Effector memory CD4-positive, alpha-beta T cell (primary cell): Measurements from ENCODE around the gene FOXO1.

Experiments used
- DNase-seq, 3 donors: peaks; one replicate each; pipeline ENCODE4 v3.0.0-alpha.2; 2020
- H3K27ac ChIP-seq: 2 replicates; pipeline ENCODE4 v1.7.0; 2013; ENCODE audit warnings: mild to moderate bottlenecking, low read length, moderate library complexity; ENCODE audit not compliant: insufficient read depth, poor library complexity, severe bottlenecking
- H3K27me3 ChIP-seq: replicated peaks from 2 replicates; pipeline ENCODE4 v1.7.0; 2013; ENCODE audit warnings: mild to moderate bottlenecking, low read length; ENCODE audit not compliant: insufficient read depth, control insufficient read depth, poor library complexity, severe bottlenecking
- H3K36me3 ChIP-seq: 2 replicates; pipeline ENCODE4 v1.7.0; 2013; ENCODE audit warnings: mild to moderate bottlenecking, low read length, moderate library complexity; ENCODE audit not compliant: control insufficient read depth, insufficient read depth
- H3K4me1 ChIP-seq: 2 replicates; pipeline ENCODE4 v1.7.0; 2013; ENCODE audit warnings: low read length, mild to moderate bottlenecking; ENCODE audit not compliant: control insufficient read depth, insufficient read depth, poor library complexity, severe bottlenecking
- H3K4me3 ChIP-seq: 2 replicates; pipeline ENCODE4 v1.7.0; 2013; ENCODE audit warnings: low read length, low read depth, mild to moderate bottlenecking; ENCODE audit not compliant: insufficient read depth, poor library complexity, severe bottlenecking
- H3K9me3 ChIP-seq: 2 replicates; pipeline ENCODE4 v1.7.0; 2013; ENCODE audit warnings: mild to moderate bottlenecking, low read length, moderate library complexity; ENCODE audit not compliant: control insufficient read depth

Gene FOXO1

DNA sequence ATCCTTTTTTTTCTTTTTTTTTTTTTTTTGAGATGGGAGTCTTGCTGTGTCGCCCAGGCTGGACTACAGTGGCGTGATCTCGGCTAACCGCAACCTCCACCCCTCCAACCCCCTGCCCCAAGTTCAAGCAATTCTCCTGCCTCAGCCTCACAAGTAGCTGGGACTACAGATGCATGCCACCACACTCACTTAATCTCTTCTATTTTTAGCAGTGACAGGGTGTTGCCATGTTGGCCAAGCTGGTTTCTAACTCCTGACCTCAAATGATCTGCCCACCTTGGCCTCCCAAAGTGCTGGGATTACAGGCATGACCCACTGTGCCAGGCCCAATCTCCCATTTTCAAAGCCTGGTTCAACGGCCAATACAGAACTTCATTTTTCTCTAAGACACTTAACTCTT is 9.1 kb downstream of the FOXO1 start:
- no peak for DNase-seq
- Histone ChIP-seq H3K4me3 (no peak overlapping the region), H3K36me3 (no peaks in the 10 kb centered on the region), H3K4me1 (peaks cover 54% of the 10 kb centered on the region), H3K27ac (no peak overlapping the region), H3K9me3 (no peaks in the 10 kb centered on the region), H3K27me3 (no peaks in the 10 kb centered on the region)

DNA sequence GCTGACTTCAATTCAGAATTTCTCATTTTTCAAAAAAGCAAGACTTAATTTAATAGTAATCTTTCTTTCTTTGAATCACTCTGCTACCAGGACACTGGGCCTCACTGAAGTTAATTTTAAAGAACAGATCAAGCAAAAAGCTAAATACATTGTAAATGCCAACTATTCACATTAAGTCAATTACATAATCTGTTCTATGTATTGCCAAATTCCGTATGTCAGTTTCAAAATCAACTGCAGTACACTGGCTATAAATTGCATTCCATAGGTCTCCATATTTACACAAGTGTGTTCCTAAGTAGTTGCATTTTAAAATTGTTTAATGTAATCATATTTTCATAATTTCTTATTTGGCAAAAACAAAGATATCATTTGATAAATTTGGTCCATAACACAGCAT is 10.1 kb downstream of the FOXO1 start:
- Histone ChIP-seq H3K9me3 (no peaks in the 10 kb centered on the region), H3K27me3 (no peaks in the 10 kb centered on the region), H3K36me3 (no peaks in the 10 kb centered on the region), H3K4me3 (no peak overlapping the region), H3K4me1 (peaks cover 54% of the 10 kb centered on the region), H3K27ac (no peak overlapping the region)
- DNase-seq, result no peak

DNA sequence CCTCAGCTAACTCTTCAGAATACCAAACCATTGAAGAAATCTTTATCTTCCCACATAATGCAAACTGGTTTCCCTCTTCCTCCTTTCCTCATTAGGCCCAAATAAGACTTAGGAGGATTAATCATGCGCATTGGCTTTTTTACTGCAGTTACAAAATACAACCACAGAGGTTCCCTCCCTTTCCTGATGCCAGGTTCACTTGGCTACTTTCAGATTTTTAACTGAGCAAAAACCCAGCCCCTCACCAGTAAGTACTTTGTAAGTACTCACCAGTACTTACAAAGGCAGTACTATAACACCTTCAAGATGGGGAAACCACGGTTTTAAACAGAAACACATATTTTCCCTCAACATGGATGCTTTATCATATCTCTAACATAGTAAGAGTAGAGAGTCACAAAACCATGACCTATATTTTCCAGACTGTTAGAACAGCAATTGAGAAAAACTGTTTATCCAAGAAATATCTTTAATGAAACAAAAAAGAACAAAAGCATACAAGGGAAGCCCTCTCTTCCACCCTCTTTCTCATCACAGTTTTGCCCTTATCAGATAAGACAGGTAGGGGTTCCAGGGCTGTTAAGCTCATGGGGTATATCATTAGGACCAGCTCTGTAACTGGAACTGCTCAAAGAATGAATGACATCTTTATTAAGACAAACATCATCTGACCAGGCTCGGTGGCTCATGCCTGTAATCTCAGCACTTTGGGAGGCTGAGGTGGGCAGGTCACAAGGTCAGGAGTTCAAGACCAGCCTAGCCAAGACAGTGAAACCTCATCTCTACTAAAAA is 12.7 kb downstream of the FOXO1 start:
- no peaks in the 10 kb centered on the region for H3K36me3 ChIP-seq
- DNase-seq, result no peak
- no peaks in the 10 kb centered on the region for H3K27me3 ChIP-seq
- no peaks in the 10 kb centered on the region for H3K9me3 ChIP-seq
- peak overlapping the region; percentile 32 for H3K4me3 ChIP-seq
- H3K27ac ChIP-seq, result peak overlapping the region; percentile 52
- peaks cover 47% of the 10 kb centered on the region for H3K4me1 ChIP-seq

DNA sequence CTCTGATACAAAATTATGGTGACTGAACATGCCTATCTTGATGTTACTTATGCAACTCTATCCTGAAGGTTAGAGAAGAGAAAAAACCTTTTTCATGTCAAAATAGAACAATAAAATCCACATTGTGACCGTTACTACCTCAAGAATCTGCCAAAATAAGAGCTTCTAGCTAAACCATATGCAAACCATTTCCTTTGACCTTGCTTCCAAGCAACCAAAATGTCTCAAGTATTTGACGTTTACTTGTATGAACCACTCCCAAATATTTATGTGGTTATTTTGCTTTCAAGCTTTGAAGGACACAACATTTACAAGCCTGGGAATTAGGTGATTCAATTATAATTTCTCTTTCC is 13.9 kb downstream of the FOXO1 start:
- Histone ChIP-seq H3K4me3 (no peak overlapping the region), H3K36me3 (no peaks in the 10 kb centered on the region), H3K27ac (no peak overlapping the region), H3K4me1 (peaks cover 49% of the 10 kb centered on the region), H3K9me3 (no peaks in the 10 kb centered on the region), H3K27me3 (no peaks in the 10 kb centered on the region)
- no peak for DNase-seq

DNA sequence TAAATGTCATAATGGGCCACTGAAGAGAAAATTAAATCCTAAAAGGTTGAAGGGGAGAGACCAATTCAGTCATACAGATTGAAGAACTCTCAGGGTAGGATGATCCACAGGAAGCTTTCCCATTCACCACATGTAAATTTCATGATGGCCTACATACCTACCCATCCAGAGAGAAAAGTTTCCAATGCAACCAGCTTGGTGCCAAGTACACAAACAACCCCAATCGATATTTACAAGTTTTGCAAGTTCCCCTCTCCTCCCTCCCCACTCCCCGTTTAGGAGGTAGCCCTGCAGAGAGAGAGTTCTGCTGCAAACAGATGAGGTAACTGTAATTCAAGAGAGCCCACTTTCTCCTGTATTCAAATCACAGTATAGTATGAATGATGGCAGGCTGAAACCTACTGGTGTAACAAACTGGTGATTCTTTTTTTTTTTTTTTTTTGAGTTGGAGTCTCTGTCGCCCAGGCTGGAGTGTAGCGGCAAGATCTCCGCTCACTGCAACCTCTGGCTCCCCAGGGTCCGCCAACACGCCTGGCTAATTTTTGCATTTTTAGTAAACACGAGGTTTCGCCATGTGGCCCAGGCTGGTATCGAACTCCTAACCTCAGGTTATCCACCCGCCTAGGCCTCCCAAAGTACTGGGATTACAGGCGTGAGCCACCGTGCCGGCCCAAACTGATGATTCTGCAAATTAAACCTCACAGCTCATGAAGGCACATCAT is 14.4 kb downstream of the FOXO1 start:
- Histone ChIP-seq H3K9me3 (no peaks in the 10 kb centered on the region), H3K4me1 (peaks cover 51% of the 10 kb centered on the region), H3K4me3 (no peak overlapping the region), H3K27me3 (no peaks in the 10 kb centered on the region), H3K36me3 (no peaks in the 10 kb centered on the region), H3K27ac (no peak overlapping the region)
- DNase-seq, result no peak

DNA sequence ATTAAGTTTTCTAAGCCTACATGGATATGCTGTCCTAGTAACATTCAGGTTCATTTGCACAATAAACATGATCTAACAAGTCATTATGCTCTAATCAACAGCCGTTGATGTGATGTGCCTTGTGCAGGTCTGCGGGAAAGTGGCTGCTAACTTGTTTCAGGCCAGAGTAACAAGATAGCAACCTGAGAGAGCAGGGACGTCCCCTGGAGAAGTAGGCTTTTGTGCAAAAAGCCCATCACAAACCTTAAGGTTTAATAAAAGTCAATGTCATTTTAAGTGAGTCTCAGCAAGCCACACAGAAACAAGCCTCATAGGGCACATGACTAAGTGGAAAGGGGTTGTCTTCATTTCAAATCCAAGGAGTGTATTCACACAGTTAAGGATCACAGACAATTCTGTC is 17.6 kb downstream of the FOXO1 start:
- H3K36me3 ChIP-seq, result no peaks in the 10 kb centered on the region
- H3K4me3 ChIP-seq, result no peak overlapping the region
- no peaks in the 10 kb centered on the region for H3K9me3 ChIP-seq
- H3K4me1 ChIP-seq, result peaks cover 54% of the 10 kb centered on the region
- DNase-seq, result no peak
- H3K27me3 ChIP-seq, result no peaks in the 10 kb centered on the region
- H3K27ac ChIP-seq, result no peak overlapping the region

DNA sequence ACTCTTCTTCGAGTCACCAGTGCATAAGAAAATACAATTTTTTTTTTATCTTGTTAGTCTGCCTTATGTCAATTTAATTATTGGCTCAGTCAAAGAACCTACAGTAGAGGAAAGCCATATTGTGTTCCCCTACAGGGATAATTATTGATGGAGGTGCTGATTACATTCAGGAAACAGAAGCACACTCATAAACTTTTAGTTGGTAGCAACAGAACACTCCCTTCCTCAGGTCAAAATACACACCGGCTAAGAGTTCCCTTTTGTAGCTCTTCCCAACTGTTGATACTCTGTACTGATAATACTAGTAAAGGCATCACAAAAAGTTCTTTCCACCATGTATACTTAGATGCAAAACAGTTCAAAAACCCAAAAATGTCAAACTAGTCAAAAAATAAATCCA is 18.4 kb downstream of the FOXO1 start:
- H3K36me3 ChIP-seq, result no peaks in the 10 kb centered on the region
- H3K4me1 ChIP-seq, result peaks cover 48% of the 10 kb centered on the region
- DNase-seq, result no peak
- no peak overlapping the region for H3K27ac ChIP-seq
- no peaks in the 10 kb centered on the region for H3K9me3 ChIP-seq
- no peak overlapping the region for H3K4me3 ChIP-seq
- H3K27me3 ChIP-seq, result no peaks in the 10 kb centered on the region

DNA sequence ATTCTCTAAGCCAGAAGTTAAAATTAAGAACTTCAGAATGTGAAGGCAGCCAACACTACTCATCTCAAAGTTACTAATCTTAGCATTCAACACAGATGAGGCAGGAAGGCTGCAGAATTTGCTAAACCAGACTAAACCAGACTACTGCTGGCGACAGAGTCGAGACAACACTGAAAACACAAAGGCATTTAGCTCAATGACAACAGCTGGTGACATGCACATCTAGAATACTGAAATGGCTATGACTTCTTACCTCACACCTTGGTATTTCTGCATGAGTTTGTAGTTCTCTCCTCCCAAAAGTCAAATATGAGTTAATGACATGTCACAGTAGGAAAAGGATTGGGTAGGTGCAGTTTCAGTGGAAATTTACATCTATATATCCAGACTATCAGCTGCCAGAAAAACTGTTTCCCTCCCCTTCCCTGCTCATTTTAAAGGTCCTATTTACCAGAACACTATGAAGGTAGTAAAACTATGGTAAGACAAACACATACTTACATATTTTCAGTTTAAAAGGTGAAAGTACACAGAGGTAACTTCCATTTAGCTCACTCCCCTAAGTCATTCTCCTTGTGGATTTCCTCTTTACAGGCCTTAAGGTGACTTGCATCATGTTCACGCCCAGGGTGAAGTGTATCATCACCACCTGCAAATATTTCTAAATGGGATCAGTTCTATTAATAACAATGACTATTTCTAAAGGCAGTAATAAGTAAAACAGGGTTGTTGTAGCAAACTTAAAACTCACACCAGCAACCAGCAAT is 21.4 kb downstream of the FOXO1 start:
- DNase-seq, result no peak
- Histone ChIP-seq H3K4me3 (no peak overlapping the region), H3K4me1 (peaks cover 58% of the 10 kb centered on the region), H3K9me3 (no peaks in the 10 kb centered on the region), H3K27me3 (no peaks in the 10 kb centered on the region), H3K27ac (no peak overlapping the region), H3K36me3 (no peaks in the 10 kb centered on the region)

DNA sequence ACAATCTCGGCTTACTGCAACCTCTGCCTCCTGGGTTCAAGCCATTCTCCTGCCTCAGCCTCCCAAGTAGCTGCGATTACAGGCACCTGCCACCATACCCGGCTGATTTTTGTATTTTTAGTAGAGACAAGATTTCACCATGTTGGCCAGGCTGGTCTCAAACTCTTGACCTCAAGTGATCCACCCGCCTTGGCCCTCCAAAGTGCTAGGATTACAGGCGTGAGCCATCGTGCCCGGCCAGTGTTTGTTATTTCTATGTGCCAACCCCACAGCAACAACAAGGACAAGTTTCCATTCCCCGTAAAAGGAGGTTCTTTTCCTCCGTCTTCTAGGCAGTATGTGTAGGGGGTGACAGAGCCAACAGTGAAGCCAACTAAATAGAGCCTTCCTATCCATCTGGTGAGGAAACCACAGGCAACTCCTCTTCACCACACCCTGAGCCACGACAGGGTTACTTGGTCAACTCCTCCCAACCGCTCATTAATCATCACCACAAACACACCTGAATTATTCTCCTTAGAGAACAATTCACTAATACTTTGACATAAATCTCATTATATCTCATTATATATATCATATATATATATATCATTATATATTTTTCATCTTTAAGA is 25.5 kb downstream of the FOXO1 start:
- Histone ChIP-seq H3K36me3 (no peaks in the 10 kb centered on the region), H3K4me3 (peak overlapping the region; percentile 4), H3K27ac (no peak overlapping the region), H3K27me3 (no peaks in the 10 kb centered on the region), H3K4me1 (peaks cover 40% of the 10 kb centered on the region), H3K9me3 (no peaks in the 10 kb centered on the region)
- peak in 2 of 3 donors; percentile 15 to 36 for DNase-seq
